ENCODE measurements around the gene FNDC1.

FNDC1 gene

GRCh38 chr6:159163901-159164370 is 5.3 kb upstream of the FNDC1 start:
- no peak for DNase-seq

GRCh38 chr6:159168536-159169192 is 536 bp upstream of the FNDC1 start:
- DNase-seq, result no peak

DNA sequence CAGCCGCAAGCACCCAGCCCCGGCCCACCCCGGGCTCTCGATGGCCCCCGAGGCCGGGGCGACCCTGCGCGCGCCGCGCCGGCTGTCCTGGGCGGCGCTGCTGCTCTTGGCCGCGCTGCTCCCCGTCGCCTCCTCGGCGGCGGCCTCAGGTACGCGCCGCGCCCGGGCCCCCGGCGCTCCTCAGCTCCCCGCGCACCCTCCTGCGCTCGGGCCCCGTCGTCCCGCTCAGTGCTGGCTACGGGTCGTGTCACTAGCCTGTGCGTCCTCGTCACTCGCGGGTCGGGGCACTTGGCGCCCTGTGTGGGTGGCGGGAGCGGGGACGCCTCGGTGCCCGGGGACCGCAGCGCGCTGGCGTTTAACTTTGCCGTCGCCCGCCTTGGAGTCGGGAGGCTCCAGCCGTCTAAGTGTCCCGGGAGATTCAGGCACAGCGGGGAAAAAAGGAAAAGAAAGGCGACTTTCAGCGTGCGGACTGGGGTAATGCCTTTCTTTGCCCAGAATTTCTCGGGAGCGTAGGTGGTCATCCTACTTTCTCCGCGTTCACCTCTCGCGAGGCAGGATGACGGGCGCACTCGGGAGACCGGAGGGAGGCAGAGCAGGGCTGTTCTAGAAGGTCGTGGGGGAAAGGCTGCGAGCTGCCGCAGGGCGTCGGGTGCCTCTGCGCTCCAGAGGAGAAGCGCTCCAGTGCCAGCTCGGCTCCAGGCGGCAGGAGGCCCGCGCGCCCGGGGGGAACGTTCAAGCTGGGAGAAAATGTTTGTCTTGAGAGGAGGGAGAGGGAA is 545 bp downstream of the FNDC1 start:
- DNase-seq, result no peak

DNA sequence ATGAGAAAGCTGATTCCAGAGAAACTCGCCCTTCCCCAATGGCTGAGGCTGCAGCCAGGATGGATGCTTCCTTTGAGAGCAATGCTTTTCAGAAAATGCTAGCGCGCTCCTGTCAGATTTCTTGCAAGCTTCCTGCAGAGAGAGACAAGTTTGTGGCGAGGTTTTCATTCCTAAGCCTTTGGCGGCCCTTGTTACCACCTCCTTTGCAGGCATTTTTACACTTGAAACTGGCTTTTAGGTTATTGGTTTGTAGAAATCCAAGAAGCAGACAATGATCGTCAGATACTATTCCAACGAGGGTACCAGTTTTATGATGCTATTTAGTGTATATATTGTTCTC is 1.1 kb downstream of the FNDC1 start:
- no peak for DNase-seq

GRCh38 chr6:159170999-159171712 is 2.0 kb downstream of the FNDC1 start:
- DNase-seq, result no peak

DNA sequence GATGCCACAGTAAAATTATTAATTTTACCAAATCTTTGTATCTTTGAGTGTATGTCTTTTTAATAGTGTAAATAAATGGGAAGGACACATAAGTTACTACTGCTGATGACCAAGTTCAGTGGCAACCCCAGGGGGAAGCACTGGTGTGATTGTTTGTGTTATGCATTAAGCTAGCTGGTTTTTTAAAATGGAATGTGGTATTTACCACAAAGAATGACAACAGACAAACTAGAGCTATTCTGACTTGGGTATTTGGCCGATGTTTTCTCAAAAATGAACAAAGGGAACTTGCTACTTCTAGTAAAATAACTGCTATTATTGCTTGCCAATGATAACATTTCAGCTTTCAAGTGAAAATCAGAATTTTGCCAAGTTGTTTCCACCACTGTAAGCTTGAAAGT is 2.9 kb downstream of the FNDC1 start:
- no peak for DNase-seq

DNA sequence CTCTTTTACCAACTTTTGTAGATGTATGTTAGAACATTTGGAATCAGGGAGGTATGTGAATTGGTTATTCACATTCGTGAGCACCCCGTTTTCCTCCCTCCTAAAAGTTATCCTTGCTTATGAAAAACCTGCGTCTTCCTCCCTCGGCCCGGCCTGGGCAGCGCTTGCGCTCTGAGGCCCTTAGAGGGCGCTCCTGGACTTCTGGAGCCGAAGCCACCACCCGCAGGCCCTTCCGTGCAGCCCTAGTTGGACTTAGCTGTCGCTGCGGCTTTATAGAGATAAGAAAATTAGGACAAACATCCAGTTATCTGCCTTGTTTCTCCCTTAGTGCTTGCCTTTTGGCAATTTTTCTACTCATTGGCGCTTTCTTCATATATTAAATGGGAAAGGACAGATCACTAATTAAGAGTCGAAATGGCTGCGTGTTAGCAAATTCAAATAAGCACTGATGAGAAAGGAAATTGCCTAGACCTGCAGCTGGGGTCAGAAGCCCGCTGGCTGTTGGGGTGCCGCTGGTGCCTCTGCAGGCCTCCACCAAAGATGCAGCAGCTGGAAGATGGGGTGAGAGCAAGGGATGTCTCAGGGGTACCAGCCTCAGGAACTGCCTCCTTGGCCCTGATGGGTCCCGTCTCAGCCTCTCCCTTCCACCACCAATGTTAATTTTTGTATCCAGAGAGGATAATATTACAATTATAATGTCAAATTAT is 5.2 kb downstream of the FNDC1 start:
- DNase-seq, result no peak

- DNase-seq, result no peak
Measured at GRCh38 chr6:159176913-159177312, 7.7 kb downstream of the FNDC1 start.

DNA sequence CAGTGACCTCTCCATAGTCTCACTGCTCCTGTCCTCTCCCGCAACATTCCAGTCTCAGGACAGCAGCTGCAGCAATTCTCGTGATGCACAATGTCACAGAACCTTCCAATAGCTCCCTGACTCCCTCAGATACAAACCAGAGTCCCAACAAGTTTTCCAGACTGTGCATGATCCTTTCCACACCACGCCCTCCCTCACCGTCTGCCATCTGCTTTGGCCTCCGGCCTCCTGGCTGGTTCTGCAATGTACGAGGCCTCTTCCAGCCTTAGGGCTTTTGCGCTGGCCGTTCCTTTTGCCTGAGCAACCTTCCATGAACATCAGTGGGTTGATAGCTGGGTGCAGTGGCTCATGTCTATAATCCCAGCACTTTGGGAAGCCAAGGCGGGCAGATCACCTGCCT is 9.6 kb downstream of the FNDC1 start:
- DNase-seq, result no peak

GRCh38 chr6:159180001-159180400 is 10.8 kb downstream of the FNDC1 start:
- DNase-seq, result no peak

- no peak for DNase-seq
Measured at GRCh38 chr6:159181914-159182313, 12.7 kb downstream of the FNDC1 start.

GRCh38 chr6:159184559-159184958 is 15.4 kb downstream of the FNDC1 start:
- DNase-seq, result no peak

DNA sequence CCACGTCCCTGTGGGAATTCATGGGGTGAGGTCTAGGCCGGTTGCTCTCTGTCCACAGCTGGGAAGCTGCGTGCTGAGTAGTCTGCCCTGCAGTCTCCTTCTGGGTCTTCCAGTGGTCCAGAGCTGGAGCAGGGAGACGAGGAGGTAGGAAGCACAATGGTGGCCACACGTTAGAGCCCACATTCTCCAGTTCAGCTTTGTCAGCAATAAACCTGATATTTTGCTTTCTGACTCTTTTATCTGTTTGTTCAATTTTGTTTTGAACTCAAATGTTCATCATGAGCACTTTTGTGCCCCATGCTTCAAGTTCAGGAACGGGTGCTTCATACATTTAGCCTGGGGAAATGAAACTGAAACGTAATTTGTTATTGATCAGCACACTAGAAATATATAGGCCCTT is 21.3 kb downstream of the FNDC1 start:
- DNase-seq, result no peak

DNA sequence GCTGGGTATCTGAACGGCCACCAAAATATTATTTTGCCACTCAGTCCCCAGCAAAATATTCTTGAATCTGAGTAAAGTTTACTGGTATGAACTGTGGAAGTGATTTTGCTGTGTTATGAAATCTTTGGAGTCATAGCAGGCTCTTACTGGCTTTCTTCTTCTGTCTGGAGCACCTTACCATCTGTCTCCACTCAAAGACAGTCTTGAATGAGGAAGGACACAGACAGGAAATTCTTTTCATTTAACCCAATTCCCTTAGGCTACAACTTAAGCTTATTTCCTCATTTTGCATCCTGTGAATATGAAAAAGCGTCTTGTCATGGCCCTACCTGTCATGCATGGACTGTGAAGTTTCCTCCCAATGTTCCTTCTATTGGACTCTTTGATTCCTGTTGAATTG is 24.7 kb downstream of the FNDC1 start:
- no peak for DNase-seq

GRCh38 chr6:159194421-159194820 is 25.2 kb downstream of the FNDC1 start:
- DNase-seq, result no peak

DNA sequence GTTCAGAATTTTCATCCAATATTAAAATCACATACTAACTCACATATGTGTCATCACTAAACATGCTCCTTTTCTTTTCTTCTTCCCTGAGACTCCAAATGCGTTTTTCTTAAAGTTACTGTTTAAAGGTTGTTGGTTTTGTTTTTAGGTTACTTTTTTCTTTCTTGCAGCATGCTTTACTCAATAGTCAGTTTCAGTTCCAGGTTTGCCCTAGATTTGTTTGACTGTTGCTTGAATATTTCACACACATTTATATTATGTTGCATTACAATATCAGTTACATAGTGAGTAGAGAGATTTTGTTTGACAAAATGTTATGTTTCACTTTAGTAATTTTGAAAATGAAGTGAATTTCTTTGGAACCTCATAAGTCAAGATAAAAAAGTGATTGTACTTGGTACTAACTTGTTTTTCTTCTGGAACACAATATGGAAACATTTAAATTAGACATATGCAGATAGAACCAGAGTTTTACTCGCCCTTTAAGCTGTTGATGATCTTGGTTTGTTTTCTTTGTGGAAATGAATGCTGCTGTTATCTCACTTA is 27.3 kb downstream of the FNDC1 start:
- no peak for DNase-seq

- no peak for DNase-seq
Measured at GRCh38 chr6:159197251-159197650, 28.1 kb downstream of the FNDC1 start.

DNA sequence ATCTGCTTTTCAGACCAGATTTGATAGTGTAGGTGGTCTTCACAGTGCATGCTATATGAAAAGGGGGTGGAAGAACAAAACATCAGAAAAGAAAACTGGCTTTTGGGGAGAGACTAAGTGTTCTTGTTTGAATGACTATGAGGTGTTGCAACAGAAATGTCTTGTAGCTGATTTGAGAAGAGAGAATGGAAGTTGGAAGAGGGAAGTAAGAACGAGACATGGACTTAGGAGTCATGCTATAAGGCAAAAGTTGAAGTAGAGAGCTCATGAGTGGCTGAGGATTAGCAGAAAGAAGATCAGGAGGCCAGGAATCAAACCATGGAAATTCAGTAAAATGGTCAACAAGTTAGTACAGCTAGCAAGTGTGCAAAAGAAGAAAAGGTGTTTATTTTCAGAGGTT is 32.1 kb downstream of the FNDC1 start:
- DNase-seq, result no peak

- DNase-seq, result no peak
Measured at GRCh38 chr6:159203304-159204005, 34.3 kb downstream of the FNDC1 start.

- DNase-seq, result no peak
Measured at GRCh38 chr6:159204605-159205004, 35.4 kb downstream of the FNDC1 start.

GRCh38 chr6:159212028-159212427 is 42.8 kb downstream of the FNDC1 start:
- DNase-seq, result no peak

- no peak for DNase-seq
Measured at GRCh38 chr6:159212525-159213280, 43.5 kb downstream of the FNDC1 start.
